HG03097 (cell line): ENCODE data around the gene IRF7.
"Not testable (repeated sequence)": the region's sequence is repeated elsewhere in the genome, so short reads cannot be mapped to it uniquely, and the experiment has no call there.

Experiments
- ATAC-seq: cut with Tn5 transposase; IDR thresholded peaks from one replicate; pipeline ENCODE4 v1.9.1; 2021; ENCODE audit not compliant: unreplicated experiment, low FRiP score

The IRF7 gene

GRCh38 chr11:587546-587945 is 28.2 kb downstream of the IRF7 start:
- no peak for ATAC-seq

- ATAC-seq, result no peak
These were observed 29.1 kb downstream of the IRF7 start for GRCh38 chr11:586376-587316.

GRCh38 chr11:584287-584686 is 31.5 kb downstream of the IRF7 start:
- ATAC-seq, result no peak

GRCh38 chr11:581752-582151 is 34.0 kb downstream of the IRF7 start:
- ATAC-seq, result no peak

- no peak for ATAC-seq
These were observed 34.4 kb downstream of the IRF7 start for GRCh38 chr11:581342-581741.

- ATAC-seq, result no peak
These were observed 35.7 kb downstream of the IRF7 start for GRCh38 chr11:579830-580601.

- ATAC-seq, result no peak
These were observed 37.3 kb downstream of the IRF7 start for GRCh38 chr11:578276-579035.

- no peak for ATAC-seq
These were observed 38.2 kb downstream of the IRF7 start for GRCh38 chr11:577611-577894.

GRCh38 chr11:576811-577610 is 38.7 kb downstream of the IRF7 start:
- no peak for ATAC-seq

- ATAC-seq, result peak; percentile 79
These were observed 39.6 kb downstream of the IRF7 start, which contains the start of gene PHRF1 for GRCh38 chr11:575996-576768. Gene PHRF1 (plus strand): TSS chr11:576470. CDS start chr11:581513, 5,043 bp downstream.

- ATAC-seq, result no peak
These were observed 40.3 kb downstream of the IRF7 start for GRCh38 chr11:575313-575995.

GRCh38 chr11:574632-575312 is 41.0 kb downstream of the IRF7 start:
- ATAC-seq, result no peak

- ATAC-seq, result not testable (repeated sequence)
These were observed 41.6 kb downstream of the IRF7 start for GRCh38 chr11:574031-574570.

GRCh38 chr11:573146-573759 is 42.5 kb downstream of the IRF7 start:
- no peak for ATAC-seq

- ATAC-seq, result no peak
These were observed 44.0 kb downstream of the IRF7 start for GRCh38 chr11:571802-572185.

- ATAC-seq, result no peak
These were observed 46.4 kb downstream of the IRF7 start for GRCh38 chr11:569158-569885.
